OCI-LY7 (cell line): ENCODE results near the gene ADD3. TPM values are rescaled to one million over a fixed set of nuclear protein-coding genes. Genes with fewer than 3 reads are reported as not detected.

Source experiments
- BruUV-seq: library from RNA; stranded (reverse); fragments of 400-500 nt; replicated peaks from 2 replicates; lab custom pipeline; 2021; lab: Mats Ljungman, UMichigan
- CTCF ChIA-PET: fragments of 300-600 bp; sonication (Branson Sonifier 250); formaldehyde crosslinking; loops from one replicate; lab custom pipeline; 2022; ENCODE audit warnings: antibody characterized with exemption; ENCODE audit not compliant: unreplicated experiment; lab: Charles Lee
- POLR2A ChIA-PET: fragments of 300-600 bp; sonication (Branson Sonifier 250); formaldehyde crosslinking; loops from one replicate; lab custom pipeline; 2022; ENCODE audit warnings: antibody characterized with exemption; lab: Charles Lee
- DNase-seq: peaks from one replicate; pipeline ENCODE4 v3.0.0-alpha.2; 2015; ENCODE audit warnings: low spot score
- H2AFZ ChIP-seq: fragments of 200-600 bp; sonication (generic), shearing (Covaris generic); 2 replicates; pipeline ENCODE4 v1.6.1; 2014; ENCODE audit warnings: mild to moderate bottlenecking, antibody characterized with exemption, low read length, moderate library complexity
- H3K27ac ChIP-seq: fragments of 200-600 bp; sonication (generic); 2 replicates; pipeline ENCODE4 v1.5.1; 2014; ENCODE audit warnings: mixed run types, low read depth, mild to moderate bottlenecking, moderate library complexity, low read length, inconsistent platforms; ENCODE audit not compliant: poor library complexity, severe bottlenecking
- H3K36me3 ChIP-seq: fragments of 200-600 bp; sonication (generic); 2 replicates; pipeline ENCODE4 v1.6.1; 2014; ENCODE audit warnings: mild to moderate bottlenecking, antibody characterized with exemption, low read length, moderate library complexity, mixed read lengths; ENCODE audit not compliant: insufficient read depth
- H3K4me1 ChIP-seq: fragments of 200-600 bp; sonication (generic); 2 replicates; pipeline ENCODE4 v1.5.1; 2014; ENCODE audit warnings: mild to moderate bottlenecking, low read length; ENCODE audit not compliant: insufficient read depth, poor library complexity, severe bottlenecking
- H3K4me2 ChIP-seq: fragments of 200-600 bp; sonication (generic); 2 replicates; pipeline ENCODE4 v1.6.1; 2014; ENCODE audit warnings: mild to moderate bottlenecking, low read length
- H3K4me3 ChIP-seq: fragments of 200-600 bp; sonication (generic); 2 replicates; pipeline ENCODE4 v1.5.1; 2014; ENCODE audit warnings: mild to moderate bottlenecking, low read depth, low read length; ENCODE audit not compliant: poor library complexity, severe bottlenecking
- H3K79me2 ChIP-seq: fragments of 200-600 bp; sonication (generic); 2 replicates; pipeline ENCODE4 v1.6.1; 2016; ENCODE audit warnings: low read depth, mild to moderate bottlenecking, low read length, moderate library complexity, mixed read lengths; ENCODE audit not compliant: insufficient read depth
- H3K9me2 ChIP-seq: fragments of 200-600 bp; sonication (generic); 2 replicates; pipeline ENCODE4 v1.6.1; 2016; ENCODE audit warnings: mild to moderate bottlenecking, low read length, mixed read lengths; ENCODE audit not compliant: insufficient read depth
- H3K9me3 ChIP-seq: fragments of 200-600 bp; sonication (generic); 2 replicates; pipeline ENCODE4 v1.6.1; 2014; ENCODE audit warnings: mild to moderate bottlenecking, mixed run types, low read length, mixed read lengths
- H4K20me1 ChIP-seq: fragments of 200-600 bp; sonication (generic); 2 replicates; pipeline ENCODE4 v1.6.1; 2014; ENCODE audit warnings: mild to moderate bottlenecking, antibody characterized with exemption, low read length, moderate library complexity, mixed read lengths; ENCODE audit not compliant: insufficient read depth
- EZH2phosphoT487 ChIP-seq: fragments of 200-600 bp; sonication (generic); IDR thresholded peaks from 2 replicates; pipeline ENCODE4 v1.6.1; 2018; ENCODE audit warnings: low read depth, borderline replicate concordance, mild to moderate bottlenecking, mixed run types, antibody characterized with exemption, low read length, moderate library complexity, mixed read lengths
- intact Hi-C: fragments of 100-400 bp; cut with micrococcal nuclease; formaldehyde crosslinking; loops from one replicate; pipeline ENCODE4 v1.10.0; 2022; ENCODE audit not compliant: unreplicated experiment
- total RNA-seq, 2 experiments: library from RNA; depleted of rRNA in 1 of 2; stranded (reverse); fragments of >200 nt in 1 of 2; shearing (Covaris generic) in 1 of 2; gene quantifications; 2 replicates each; pipeline ENCODE4 v1.2.3, GENCODE V29; 2014 to 2022
- TF ChIP-seq, protein P1 (sequence below): fragments of 200-600 bp; sonication (generic); conservative IDR thresholded peaks from 2 replicates; pipeline ENCODE4 v1.5.1; 2014; ENCODE audit warnings: mild to moderate bottlenecking, antibody characterized with exemption, low read length, moderate library complexity, mixed read lengths

The ADD3 gene
- total RNA-seq, 2 experiments from 2014 or later = 75.8 to 89.7 TPM

DNA sequence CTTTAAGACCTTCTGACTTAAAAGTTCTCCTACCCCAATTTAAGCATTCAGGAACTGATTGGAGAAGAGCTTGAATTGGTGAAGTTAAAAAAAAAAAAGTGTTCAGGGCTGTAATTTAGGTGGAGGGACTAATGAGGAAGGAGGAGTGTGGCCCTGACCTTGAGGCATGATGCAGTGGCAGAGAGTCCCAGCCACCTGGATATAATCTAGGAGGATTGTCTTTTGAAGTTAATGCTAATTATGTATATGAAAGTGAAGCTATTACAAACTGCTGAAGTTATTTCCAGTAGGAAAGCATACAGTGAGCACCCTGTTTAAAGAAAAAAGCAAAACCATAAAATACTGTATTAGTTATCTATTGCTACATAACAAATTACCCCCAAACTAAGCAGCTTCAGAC is 31.5 kb downstream of the ADD3 start:
- ChIA-PET POLR2A (interaction anchor here (0.6 to 1.2 kb wide), 4 partner anchors 9 to 256 kb away, joined by 3 to 5 read pairs (median 3); no protein-coding TSS in a partner anchor), CTCF (no interaction called here)
- H3K4me2 ChIP-seq = no peak overlapping the region
- no peak for TF ChIP-seq EZH2phosphoT487
- TF ChIP-seq, protein P1, sequence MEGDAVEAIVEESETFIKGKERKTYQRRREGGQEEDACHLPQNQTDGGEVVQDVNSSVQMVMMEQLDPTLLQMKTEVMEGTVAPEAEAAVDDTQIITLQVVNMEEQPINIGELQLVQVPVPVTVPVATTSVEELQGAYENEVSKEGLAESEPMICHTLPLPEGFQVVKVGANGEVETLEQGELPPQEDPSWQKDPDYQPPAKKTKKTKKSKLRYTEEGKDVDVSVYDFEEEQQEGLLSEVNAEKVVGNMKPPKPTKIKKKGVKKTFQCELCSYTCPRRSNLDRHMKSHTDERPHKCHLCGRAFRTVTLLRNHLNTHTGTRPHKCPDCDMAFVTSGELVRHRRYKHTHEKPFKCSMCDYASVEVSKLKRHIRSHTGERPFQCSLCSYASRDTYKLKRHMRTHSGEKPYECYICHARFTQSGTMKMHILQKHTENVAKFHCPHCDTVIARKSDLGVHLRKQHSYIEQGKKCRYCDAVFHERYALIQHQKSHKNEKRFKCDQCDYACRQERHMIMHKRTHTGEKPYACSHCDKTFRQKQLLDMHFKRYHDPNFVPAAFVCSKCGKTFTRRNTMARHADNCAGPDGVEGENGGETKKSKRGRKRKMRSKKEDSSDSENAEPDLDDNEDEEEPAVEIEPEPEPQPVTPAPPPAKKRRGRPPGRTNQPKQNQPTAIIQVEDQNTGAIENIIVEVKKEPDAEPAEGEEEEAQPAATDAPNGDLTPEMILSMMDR = no peak
- H3K9me2 ChIP-seq = no peaks in the 10 kb centered on the region
- peaks cover 14% of the 10 kb centered on the region; the same call in 1 of the 2 replicates for H4K20me1 ChIP-seq
- DNase-seq = no peak
- no peak overlapping the region for H2AFZ ChIP-seq
- peaks cover 46% of the 10 kb centered on the region for H3K79me2 ChIP-seq
- H3K27ac ChIP-seq = no peak overlapping the region
- H3K4me3 ChIP-seq = no peak overlapping the region
- peaks cover 17% of the 10 kb centered on the region for H3K4me1 ChIP-seq
- intact Hi-C loops = no loop called here
- no TSS peak for BruUV-seq
- H3K36me3 ChIP-seq = no peaks in the 10 kb centered on the region
- H3K9me3 ChIP-seq = no peaks in the 10 kb centered on the region

DNA sequence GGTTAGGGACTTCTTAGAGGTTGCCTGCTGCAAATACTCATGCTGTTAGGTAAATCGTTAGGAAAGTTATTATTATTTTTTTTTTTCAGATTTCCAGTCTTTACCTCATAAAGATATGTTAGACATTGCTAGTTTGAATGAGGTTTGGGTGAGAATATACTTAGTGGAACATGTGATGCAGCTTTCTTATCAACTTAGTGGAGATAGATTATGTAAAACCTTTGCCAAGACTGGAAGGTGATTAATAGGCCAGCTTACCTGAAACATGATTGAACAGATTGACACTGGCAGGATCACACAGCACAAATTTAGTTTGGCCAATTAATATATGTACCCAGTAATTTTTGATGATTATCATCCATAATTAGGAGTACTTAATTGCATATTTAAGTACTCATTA is 32.3 kb downstream of the ADD3 start:
- intact Hi-C loops = no loop called here

More for the DNA sequence above, 32.3 kb downstream of the ADD3 start:
- H3K9me2 ChIP-seq = no peaks in the 10 kb centered on the region
- TF ChIP-seq EZH2phosphoT487 = no peak
- TF ChIP-seq, protein P1 = no peak
- no peak overlapping the region for H2AFZ ChIP-seq
- peaks cover 12% of the 10 kb centered on the region for H3K4me1 ChIP-seq
- H3K4me2 ChIP-seq = no peak overlapping the region
- no peak overlapping the region for H3K4me3 ChIP-seq
- H4K20me1 ChIP-seq = peaks cover 14% of the 10 kb centered on the region; the same call in 1 of the 2 replicates
- no peaks in the 10 kb centered on the region for H3K36me3 ChIP-seq
- no peak for DNase-seq
- H3K27ac ChIP-seq = no peak overlapping the region
- no TSS peak for BruUV-seq
- ChIA-PET CTCF (no interaction called here), POLR2A (interaction anchor here (1.0 to 1.2 kb wide), 2 partner anchors 15 to 29 kb away, joined by 3 read pairs; no protein-coding TSS in a partner anchor)
- H3K79me2 ChIP-seq = peaks cover 41% of the 10 kb centered on the region
- no peaks in the 10 kb centered on the region for H3K9me3 ChIP-seq
